WTC11 (cell line): ENCODE data around the gene SGF29. TPM values are rescaled to one million over a fixed set of nuclear protein-coding genes. Genes with fewer than 3 reads are reported as not detected.
"Not testable (repeated sequence)": the region's sequence is repeated elsewhere in the genome, so short reads cannot be mapped to it uniquely, and the experiment has no call there.

Experiments used
- ATAC-seq: fragments of 200-7000 bp; cut with Tn5 transposase; 2 replicates; pipeline ENCODE4 v1.10.0; 2021; ENCODE audit warnings: mild to moderate bottlenecking, moderate library complexity
- CTCF ChIA-PET: fragments of 300-600 bp; sonication (Branson Sonifier 250); formaldehyde crosslinking; loops from one replicate; lab custom pipeline; 2021; ENCODE audit warnings: antibody characterized with exemption; lab: Charles Lee
- POLR2A ChIA-PET: fragments of 350-600 bp; sonication (Branson Sonifier 250); formaldehyde crosslinking; loops from one replicate; lab custom pipeline; 2021; ENCODE audit warnings: antibody characterized with exemption; lab: Charles Lee
- DNase-seq: peaks from one replicate; pipeline ENCODE4 v3.0.0; 2021; ENCODE audit warnings: low spot score
- H3K27ac Mint-ChIP-seq: 2 replicates; pipeline ENCODE4 v1.8.0; 2021; ENCODE audit warnings: mixed read lengths
- H3K27me3 Mint-ChIP-seq: 2 replicates; pipeline ENCODE4 v1.8.0; 2021; ENCODE audit warnings: low read depth, mild to moderate bottlenecking, moderate library complexity, mixed read lengths
- H3K36me3 Mint-ChIP-seq: 2 replicates; pipeline ENCODE4 v1.8.0; 2021; ENCODE audit warnings: mixed read lengths
- H3K4me1 Mint-ChIP-seq: 2 replicates; pipeline ENCODE4 v1.8.0; 2022; ENCODE audit warnings: mixed read lengths
- H3K4me3 Mint-ChIP-seq: 2 replicates; pipeline ENCODE4 v1.8.0; 2021; ENCODE audit warnings: mild to moderate bottlenecking, moderate library complexity, mixed read lengths
- H3K9me3 Mint-ChIP-seq: 2 replicates; pipeline ENCODE4 v1.8.0; 2021; ENCODE audit warnings: mixed read lengths
- ESRRA ChIP-seq: sonication (generic); formaldehyde crosslinking; IDR thresholded peaks from 2 replicates; pipeline ENCODE4 v1.8.1; 2022; ENCODE audit warnings: mild to moderate bottlenecking, missing genetic modification reagents, borderline replicate concordance
- MYBL2 ChIP-seq: sonication (generic); formaldehyde crosslinking; IDR thresholded peaks from 2 replicates; pipeline ENCODE4 v1.8.1; 2023; ENCODE audit warnings: mild to moderate bottlenecking, moderate library complexity, missing genetic modification reagents
- NFE2L1 ChIP-seq: sonication (generic); formaldehyde crosslinking; IDR thresholded peaks from 2 replicates; pipeline ENCODE4 v1.8.1; 2023; ENCODE audit warnings: missing genetic modification reagents
- OVOL2 ChIP-seq: fragments of 250-450 bp; sonication (Bioruptor Pico); IDR thresholded peaks from 2 replicates; pipeline ENCODE4 v1.9.0; 2021; ENCODE audit warnings: mild to moderate bottlenecking, borderline replicate concordance
- RELA ChIP-seq: sonication (generic); formaldehyde crosslinking; IDR thresholded peaks from 2 replicates; pipeline ENCODE4 v1.8.1; 2022; ENCODE audit warnings: missing genetic modification reagents, mild to moderate bottlenecking, borderline replicate concordance
- TCF7 ChIP-seq: sonication (generic); formaldehyde crosslinking; IDR thresholded peaks from 2 replicates; pipeline ENCODE4 v1.8.0; 2022; ENCODE audit warnings: mild to moderate bottlenecking, low read depth, missing genetic modification reagents, moderate library complexity
- TEAD1 ChIP-seq: sonication (generic); formaldehyde crosslinking; IDR thresholded peaks from 2 replicates; pipeline ENCODE4 v1.8.0; 2022; ENCODE audit warnings: mild to moderate bottlenecking, missing genetic modification reagents
- ZBTB21 ChIP-seq: sonication (generic); formaldehyde crosslinking; IDR thresholded peaks from 2 replicates; pipeline ENCODE4 v1.8.1; 2023; ENCODE audit warnings: mild to moderate bottlenecking, missing genetic modification reagents, borderline replicate concordance
- ZNF416 ChIP-seq: fragments of 250-450 bp; sonication (Bioruptor Pico); IDR thresholded peaks from 2 replicates; pipeline ENCODE4 v1.9.0; 2021; ENCODE audit warnings: mild to moderate bottlenecking, inconsistent platforms
- ZNF423 ChIP-seq: fragments of 250-450 bp; sonication (Bioruptor Pico); IDR thresholded peaks from 2 replicates; pipeline ENCODE4 v2.1.2; 2022; ENCODE audit warnings: mild to moderate bottlenecking, moderate library complexity
- ZNF671 ChIP-seq: fragments of 250-450 bp; sonication (Bioruptor Pico); IDR thresholded peaks from 2 replicates; pipeline ENCODE4 v1.8.0; 2021; ENCODE audit warnings: mild to moderate bottlenecking
- total RNA-seq: library from RNA; stranded (reverse); gene quantifications from 3 replicates; pipeline ENCODE4 v1.2.3, GENCODE V29; 2021
- TF ChIP-seq, protein P1 (sequence below): sonication (generic); formaldehyde crosslinking; conservative IDR thresholded peaks from 2 replicates; pipeline ENCODE4 v1.8.1; 2022; ENCODE audit warnings: mild to moderate bottlenecking, missing genetic modification reagents
- TF ChIP-seq, protein P2 (sequence below): sonication (generic); formaldehyde crosslinking; IDR thresholded peaks from 2 replicates; pipeline ENCODE4 v1.8.1; 2023; ENCODE audit warnings: mild to moderate bottlenecking, missing genetic modification reagents
- TF ChIP-seq, protein P3 (sequence below): sonication (generic); formaldehyde crosslinking; IDR thresholded peaks from 2 replicates; pipeline ENCODE4 v1.8.1; 2022; ENCODE audit warnings: low read depth, mild to moderate bottlenecking, moderate library complexity, missing genetic modification reagents, borderline replicate concordance
- TF ChIP-seq, protein P4 (sequence below): sonication (generic); formaldehyde crosslinking; IDR thresholded peaks from 2 replicates; pipeline ENCODE4 v1.8.1; 2022; ENCODE audit warnings: missing genetic modification reagents, borderline replicate concordance

Gene SGF29
- total RNA-seq, 1 experiment from 2014 or later = 15.0 TPM

DNA sequence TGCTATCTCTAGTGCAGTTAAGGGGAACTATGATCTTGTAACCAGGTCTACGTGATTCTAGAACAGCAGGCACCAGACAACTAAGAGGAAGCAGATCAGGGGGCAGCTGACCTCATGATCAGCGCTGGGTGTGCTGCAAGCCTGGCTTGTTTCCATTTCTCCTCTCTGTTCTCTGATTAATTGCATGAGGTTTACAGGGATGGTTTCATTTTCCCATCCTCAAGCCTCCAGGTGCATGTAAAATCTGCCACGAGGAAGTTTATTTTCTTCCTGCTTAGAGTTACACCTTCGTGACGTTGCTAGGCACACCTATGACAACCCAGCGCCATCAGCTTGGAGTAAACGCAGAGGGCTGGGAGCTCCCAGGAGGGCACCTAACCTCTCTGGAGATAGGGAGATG, 10.6 kb upstream of the SGF29 start:
- POLR2A ChIA-PET = no interaction called here
- Mint-ChIP-seq H3K4me3 (no peak overlapping the region), H3K27ac (no peak overlapping the region), H3K9me3 (no peaks in the 10 kb centered on the region), H3K27me3 (no peaks in the 10 kb centered on the region), H3K4me1 (no peaks in the 10 kb centered on the region), H3K36me3 (no peaks in the 10 kb centered on the region)
- TF ChIP-seq, protein P1, sequence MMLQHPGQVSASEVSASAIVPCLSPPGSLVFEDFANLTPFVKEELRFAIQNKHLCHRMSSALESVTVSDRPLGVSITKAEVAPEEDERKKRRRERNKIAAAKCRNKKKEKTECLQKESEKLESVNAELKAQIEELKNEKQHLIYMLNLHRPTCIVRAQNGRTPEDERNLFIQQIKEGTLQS (CRISPR knock-in tag) = no peak
- TF ChIP-seq TCF7 (CRISPR knock-in tag) (no peak), NFE2L1 (CRISPR knock-in tag) (no peak), OVOL2 (CRISPR knock-in tag) (no peak)
- TF ChIP-seq, protein P2, sequence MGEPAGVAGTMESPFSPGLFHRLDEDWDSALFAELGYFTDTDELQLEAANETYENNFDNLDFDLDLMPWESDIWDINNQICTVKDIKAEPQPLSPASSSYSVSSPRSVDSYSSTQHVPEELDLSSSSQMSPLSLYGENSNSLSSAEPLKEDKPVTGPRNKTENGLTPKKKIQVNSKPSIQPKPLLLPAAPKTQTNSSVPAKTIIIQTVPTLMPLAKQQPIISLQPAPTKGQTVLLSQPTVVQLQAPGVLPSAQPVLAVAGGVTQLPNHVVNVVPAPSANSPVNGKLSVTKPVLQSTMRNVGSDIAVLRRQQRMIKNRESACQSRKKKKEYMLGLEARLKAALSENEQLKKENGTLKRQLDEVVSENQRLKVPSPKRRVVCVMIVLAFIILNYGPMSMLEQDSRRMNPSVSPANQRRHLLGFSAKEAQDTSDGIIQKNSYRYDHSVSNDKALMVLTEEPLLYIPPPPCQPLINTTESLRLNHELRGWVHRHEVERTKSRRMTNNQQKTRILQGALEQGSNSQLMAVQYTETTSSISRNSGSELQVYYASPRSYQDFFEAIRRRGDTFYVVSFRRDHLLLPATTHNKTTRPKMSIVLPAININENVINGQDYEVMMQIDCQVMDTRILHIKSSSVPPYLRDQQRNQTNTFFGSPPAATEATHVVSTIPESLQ (CRISPR knock-in tag) = no peak
- CTCF ChIA-PET = no interaction called here
- ATAC-seq = no peak
- DNase-seq = no peak

DNA sequence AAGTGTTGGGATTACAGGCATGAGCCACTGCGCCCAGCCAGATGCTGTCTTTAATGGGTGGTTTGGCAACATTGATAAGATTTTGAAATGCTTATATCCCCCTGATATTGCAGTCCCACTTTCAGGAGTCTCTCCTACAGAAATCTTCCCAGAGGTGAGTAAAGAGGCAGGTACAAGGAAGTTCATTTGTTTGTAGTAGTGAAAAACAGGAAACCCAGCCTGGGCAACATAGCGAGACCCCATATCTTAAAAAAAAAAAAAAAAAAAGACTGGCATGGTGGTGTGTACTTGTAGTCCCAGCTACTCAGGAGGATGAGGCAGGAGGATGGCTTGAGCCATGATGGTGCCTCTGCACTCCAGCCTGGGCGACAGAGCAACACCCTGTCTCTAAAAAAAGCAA, 8.7 kb upstream of the SGF29 start:
- ATAC-seq (no peak), DNase-seq (no peak)
- TF ChIP-seq, protein P3, sequence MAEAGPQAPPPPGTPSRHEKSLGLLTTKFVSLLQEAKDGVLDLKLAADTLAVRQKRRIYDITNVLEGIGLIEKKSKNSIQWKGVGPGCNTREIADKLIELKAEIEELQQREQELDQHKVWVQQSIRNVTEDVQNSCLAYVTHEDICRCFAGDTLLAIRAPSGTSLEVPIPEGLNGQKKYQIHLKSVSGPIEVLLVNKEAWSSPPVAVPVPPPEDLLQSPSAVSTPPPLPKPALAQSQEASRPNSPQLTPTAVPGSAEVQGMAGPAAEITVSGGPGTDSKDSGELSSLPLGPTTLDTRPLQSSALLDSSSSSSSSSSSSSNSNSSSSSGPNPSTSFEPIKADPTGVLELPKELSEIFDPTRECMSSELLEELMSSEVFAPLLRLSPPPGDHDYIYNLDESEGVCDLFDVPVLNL = no peak
- no peak for TF ChIP-seq RELA (CRISPR knock-in tag)
- no peak for TF ChIP-seq ZNF416
- no peak for TF ChIP-seq ZNF671 (CRISPR knock-in tag)
- no peak for TF ChIP-seq TEAD1 (CRISPR knock-in tag)
- TF ChIP-seq MYBL2 (CRISPR knock-in tag) = no peak
- TF ChIP-seq ESRRA (CRISPR knock-in tag) = no peak
- no peak for TF ChIP-seq ZBTB21 (CRISPR knock-in tag)
- TF ChIP-seq, protein P4, sequence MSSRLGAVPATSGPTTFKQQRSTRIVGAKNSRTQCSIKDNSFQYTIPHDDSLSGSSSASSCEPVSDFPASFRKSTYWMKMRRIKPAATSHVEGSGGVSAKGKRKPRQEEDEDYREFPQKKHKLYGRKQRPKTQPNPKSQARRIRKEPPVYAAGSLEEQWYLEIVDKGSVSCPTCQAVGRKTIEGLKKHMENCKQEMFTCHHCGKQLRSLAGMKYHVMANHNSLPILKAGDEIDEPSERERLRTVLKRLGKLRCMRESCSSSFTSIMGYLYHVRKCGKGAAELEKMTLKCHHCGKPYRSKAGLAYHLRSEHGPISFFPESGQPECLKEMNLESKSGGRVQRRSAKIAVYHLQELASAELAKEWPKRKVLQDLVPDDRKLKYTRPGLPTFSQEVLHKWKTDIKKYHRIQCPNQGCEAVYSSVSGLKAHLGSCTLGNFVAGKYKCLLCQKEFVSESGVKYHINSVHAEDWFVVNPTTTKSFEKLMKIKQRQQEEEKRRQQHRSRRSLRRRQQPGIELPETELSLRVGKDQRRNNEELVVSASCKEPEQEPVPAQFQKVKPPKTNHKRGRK (CRISPR knock-in tag) = no peak
- no peak for TF ChIP-seq ZNF423 (CRISPR knock-in tag)
- TF ChIP-seq, protein P2 (CRISPR knock-in tag) = no peak
- Mint-ChIP-seq H3K27me3 (no peaks in the 10 kb centered on the region), H3K36me3 (no peaks in the 10 kb centered on the region), H3K4me1 (no peaks in the 10 kb centered on the region), H3K4me3 (no peak overlapping the region), H3K27ac (no peak overlapping the region), H3K9me3 (no peaks in the 10 kb centered on the region)
- CTCF ChIA-PET = no interaction called here
- POLR2A ChIA-PET = no interaction called here

DNA sequence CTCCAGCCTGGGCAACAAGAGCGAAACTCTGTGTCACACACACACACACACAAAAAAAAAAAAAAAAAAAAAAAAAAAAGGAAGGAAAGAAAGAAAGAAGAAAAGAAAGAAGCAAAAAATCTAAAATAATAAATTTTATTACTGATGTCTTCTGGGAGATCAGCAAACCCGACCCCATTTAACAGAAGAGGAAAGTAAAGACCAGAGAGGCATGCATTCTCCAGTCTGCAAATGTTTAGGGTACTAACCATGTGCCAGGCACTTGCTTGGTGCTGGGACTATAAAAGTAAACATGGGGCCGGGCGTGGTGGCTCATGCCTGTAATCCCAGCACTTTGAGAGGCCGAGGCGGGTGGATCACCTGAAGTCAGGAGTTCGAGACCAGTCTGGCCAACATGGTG, 7.8 kb upstream of the SGF29 start:
- ATAC-seq, POLR2A ChIA-PET, H3K4me3 Mint-ChIP-seq, H3K4me1 Mint-ChIP-seq, H3K9me3 Mint-ChIP-seq, DNase-seq, H3K36me3 Mint-ChIP-seq, H3K27ac Mint-ChIP-seq, H3K27me3 Mint-ChIP-seq, CTCF ChIA-PET: not testable (repeated sequence)
